Kidney capillary endothelial cell (primary cell): ENCODE measurements around the gene TBC1D14.

Source experiments
- DNase-seq: peaks from one replicate; pipeline ENCODE4 v3.0.0-alpha.2; 2018; ENCODE audit warnings: low spot score

TBC1D14 gene

DNA sequence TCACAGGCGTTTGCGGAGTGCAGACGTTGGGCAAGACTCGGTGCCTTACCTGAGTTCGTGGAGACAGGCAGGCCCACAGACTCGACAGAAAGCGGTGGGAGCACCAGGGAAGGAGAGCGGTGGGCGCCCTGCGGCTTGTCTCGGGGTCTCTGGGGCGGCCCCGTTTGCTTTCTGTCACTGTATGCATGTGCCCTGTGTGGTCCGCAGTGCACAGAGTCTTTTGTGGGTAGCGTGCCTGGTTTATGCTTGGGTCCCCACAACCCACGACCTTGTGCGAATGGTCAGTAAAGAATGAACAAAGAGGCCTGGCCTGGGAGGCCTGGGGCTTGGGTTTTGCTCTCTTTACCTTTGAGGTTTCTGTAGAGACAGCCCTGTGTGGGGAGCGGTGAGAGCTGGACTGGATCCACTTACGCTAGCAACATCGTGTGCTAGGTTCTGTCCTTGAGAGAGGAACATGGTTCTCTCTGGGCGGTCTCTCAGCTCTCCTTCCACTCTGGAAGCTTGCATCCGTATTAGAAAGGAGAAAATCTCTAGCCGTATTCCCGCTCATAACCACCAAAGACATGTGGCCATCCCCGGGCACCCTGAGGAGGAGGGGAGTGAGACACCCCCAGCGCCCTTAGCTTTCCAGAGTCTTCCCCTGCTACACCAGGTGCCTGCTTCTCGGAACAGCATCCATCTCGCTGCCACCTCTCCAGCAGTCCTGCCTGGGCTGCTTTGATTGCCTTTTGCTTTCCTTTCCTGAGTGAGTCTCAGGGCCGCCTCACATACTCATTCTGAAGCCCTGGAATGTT is 134.7 kb downstream of the TBC1D14 start:
- no peak for DNase-seq

DNA sequence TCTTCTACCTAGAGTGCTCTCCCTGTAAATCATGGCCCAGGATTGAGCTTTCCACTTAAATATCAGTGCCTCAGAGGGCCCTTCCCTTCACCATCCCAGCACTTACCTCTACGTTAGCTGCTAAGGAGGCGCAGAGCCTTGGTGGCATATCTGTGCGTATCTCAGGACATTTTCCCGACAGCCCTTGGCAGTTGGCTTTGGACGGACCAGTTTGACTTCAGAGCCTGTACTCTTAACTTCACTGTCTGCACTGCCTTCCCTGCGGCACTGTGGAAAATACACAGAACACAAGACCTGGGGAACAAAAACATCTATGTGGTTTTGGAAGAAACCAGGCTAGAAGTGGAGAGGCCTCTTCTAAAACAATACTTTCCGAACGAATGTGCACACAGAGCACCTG is 135.9 kb downstream of the TBC1D14 start:
- no peak for DNase-seq

GRCh38 chr4:7045961-7046921 is 136.6 kb downstream of the TBC1D14 start:
- no peak for DNase-seq

- DNase-seq, result no peak
These were observed 137.3 kb downstream of the TBC1D14 start for GRCh38 chr4:7046971-7047370.

GRCh38 chr4:7048642-7049041 is 139.0 kb downstream of the TBC1D14 start:
- DNase-seq, result no peak

- DNase-seq, result no peak
These were observed 139.7 kb downstream of the TBC1D14 start for GRCh38 chr4:7049295-7049694.

GRCh38 chr4:7049739-7050138 is 140.1 kb downstream of the TBC1D14 start:
- no peak for DNase-seq

DNA sequence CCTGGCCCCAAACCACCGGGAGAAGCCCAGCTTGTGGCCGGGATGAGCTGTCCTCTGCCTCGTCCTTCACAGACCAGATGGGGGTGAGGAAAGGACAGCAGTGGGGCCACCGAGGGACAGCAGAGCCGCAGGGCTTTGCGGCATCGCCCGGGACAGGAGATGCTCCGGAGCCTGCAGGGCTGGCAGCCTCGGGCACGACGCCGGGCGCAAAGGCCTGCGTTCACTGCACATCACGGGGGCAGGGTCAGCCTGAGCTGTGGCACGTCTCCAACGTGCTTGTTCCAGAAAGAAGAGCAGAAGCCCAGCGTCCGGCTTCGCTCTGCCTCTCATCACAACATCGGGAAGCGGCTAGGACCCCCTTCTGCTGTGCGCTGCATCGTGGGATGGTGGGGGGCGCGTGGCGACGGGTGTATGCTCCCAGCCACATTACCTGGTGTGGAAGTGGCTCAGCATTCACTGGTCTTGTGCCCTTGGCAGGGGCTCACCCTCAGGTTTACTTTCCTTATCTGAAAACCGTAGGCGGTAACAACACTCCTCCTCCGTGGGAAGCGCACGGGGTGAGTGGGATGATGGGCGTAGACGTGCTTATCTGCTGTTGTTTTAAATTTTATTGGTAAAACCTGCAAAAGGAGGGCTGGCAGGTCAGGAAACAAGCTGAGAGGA is 141.0 kb downstream of the TBC1D14 start:
- no peak for DNase-seq

DNA sequence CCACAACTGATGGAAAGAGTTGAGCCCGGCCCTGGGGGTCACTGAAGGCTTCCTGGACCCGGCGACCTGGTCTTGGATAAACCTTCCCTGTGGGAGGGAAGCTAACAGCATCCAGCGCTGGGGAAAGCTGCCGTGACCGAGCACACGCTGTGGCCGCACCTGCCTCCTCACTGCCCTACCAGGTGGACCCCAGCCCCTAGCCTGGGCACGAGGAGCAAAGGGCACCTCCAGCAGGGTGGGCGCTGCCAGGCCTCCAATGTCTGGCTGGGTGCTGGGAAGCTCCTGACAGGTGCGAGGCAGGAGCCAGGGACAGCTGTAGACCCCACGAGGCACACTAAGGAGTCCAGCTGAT is 141.5 kb downstream of the TBC1D14 start:
- DNase-seq, result no peak

- no peak for DNase-seq
These were observed 142.3 kb downstream of the TBC1D14 start for GRCh38 chr4:7051905-7052304.

GRCh38 chr4:7052313-7052712 is 142.7 kb downstream of the TBC1D14 start:
- no peak for DNase-seq

DNA sequence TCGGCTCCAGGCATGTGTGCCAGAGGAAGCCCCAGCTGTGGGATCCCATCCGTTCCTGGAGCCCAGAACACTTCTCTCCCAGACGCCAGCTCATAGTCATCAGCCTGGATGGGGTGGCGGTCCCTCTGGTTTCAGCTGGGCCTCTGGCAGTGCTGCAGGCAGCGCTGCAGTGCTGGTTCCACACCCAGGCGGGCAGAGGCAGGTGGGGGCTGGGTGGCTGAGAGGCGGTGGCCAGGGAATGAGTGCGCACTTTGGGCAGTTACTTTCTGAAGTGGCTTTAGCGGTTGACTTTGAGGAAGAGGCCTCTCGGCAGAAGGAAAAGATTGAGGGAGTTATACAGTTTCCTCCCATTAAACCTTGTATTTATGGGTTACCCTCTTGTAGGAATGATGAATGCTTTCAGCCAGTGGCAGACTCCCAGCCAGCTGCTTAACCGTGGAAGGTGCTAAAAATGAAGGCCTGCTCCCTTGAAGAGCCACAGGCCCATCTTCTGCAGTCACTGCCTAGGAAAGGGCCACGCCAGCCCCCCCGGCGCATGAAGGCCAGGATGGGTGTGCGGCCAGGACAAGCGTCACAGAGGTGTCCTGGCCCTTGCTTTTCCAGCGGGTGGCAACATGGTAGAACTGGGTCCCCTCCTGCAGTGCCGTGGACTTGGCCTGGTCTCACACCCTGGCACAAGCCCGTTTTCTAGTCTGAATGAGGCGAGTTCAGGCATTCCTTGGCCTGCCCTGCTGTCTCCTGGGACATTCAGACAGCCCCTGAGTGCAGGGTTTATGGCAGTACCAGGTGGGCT is 143.5 kb downstream of the TBC1D14 start:
- DNase-seq, result no peak

DNA sequence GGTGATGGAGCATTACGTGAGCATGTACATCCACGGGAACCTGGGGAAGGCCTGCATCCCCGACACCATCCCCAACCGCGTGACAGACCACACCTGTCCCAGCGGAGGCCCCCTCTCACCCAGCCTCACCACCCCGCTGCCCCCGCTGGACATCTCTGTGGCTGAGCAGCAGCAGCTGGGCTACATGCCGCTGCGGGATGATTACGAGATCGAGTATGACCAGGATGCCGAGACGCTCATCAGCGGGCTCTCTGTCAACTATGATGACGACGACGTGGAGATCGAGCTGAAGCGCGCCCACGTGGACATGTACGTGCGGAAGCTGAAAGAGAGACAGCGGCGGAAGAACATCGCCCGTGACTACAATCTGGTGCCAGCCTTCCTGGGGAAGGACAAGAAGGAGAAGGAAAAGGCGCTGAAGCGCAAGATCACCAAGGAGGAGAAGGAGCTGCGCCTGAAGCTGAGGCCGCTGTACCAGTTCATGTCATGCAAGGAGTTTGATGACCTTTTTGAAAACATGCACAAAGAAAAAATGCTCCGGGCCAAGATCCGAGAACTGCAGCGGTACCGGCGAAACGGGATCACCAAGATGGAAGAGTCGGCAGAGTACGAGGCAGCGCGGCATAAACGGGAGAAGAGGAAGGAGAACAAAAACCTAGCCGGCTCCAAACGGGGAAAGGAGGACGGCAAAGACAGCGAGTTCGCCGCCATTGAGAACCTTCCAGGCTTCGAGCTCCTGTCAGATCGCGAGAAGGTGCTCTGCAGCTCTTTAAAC is 144.7 kb downstream of the TBC1D14 start:
- no peak for DNase-seq

DNA sequence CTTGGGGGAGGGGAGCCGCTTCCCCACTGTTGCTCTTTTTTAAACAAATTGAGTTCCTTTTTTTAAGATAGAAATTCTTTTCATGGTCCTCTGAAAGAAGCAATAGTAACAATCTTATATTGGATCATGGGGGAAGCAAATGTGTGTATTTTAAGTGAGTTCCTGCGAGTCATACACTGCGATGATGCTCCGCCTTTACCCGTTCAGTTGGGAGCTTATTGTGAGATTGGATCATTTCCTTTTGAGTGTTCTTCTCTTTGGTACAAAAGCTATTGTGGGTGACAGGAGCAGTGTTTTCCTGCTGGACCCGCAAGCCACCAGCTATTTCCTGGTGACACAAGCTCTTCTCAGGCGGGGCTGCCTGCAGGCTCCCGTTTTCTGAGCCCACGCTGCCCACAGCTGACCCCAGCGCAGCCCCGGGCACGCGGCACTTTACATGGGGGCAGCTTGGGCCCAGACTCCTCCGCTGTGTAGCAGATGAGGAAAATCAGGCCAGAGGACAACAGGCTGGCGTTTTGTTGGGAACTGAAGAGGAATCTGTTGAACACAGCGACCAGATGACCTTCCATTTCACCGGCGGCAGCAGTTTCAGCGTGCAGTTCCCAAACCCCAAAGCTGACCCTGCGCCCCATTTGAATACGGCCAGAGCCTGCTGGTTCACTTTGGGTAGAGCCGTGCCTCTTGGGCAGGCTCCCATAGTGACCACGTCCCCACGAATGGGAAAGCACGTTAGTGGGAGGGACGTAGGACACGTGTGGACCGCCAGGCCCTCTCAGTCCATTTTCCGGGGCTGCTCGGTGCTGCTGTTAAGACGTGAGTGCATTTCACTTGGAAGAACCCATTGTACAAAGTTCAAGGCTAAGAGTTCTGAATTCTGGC is 145.7 kb downstream of the TBC1D14 start:
- peak; percentile 89 for DNase-seq

- no peak for DNase-seq
These were observed 146.3 kb downstream of the TBC1D14 start for GRCh38 chr4:7055990-7056325.

DNA sequence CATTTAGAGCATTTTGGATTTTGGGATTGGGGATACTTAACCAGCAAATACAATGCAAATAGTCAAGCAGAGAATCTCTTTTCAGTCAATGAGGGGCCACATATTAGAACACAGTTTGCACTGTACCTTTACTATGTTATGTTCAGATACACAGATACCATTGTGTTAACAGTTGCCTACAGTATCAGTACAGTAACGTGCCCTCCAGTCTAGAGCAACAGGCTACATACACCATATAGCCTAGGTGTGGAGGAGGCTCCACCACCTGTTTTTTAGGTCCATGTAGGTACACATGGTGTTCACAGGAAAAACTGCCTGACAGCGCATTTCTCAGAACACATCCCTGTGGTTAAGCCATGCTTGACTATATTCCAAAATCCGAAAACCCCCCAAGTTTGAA is 149.2 kb downstream of the TBC1D14 start:
- no peak for DNase-seq

- DNase-seq, result no peak
These were observed 150.0 kb downstream of the TBC1D14 start for GRCh38 chr4:7059662-7060061.

DNA sequence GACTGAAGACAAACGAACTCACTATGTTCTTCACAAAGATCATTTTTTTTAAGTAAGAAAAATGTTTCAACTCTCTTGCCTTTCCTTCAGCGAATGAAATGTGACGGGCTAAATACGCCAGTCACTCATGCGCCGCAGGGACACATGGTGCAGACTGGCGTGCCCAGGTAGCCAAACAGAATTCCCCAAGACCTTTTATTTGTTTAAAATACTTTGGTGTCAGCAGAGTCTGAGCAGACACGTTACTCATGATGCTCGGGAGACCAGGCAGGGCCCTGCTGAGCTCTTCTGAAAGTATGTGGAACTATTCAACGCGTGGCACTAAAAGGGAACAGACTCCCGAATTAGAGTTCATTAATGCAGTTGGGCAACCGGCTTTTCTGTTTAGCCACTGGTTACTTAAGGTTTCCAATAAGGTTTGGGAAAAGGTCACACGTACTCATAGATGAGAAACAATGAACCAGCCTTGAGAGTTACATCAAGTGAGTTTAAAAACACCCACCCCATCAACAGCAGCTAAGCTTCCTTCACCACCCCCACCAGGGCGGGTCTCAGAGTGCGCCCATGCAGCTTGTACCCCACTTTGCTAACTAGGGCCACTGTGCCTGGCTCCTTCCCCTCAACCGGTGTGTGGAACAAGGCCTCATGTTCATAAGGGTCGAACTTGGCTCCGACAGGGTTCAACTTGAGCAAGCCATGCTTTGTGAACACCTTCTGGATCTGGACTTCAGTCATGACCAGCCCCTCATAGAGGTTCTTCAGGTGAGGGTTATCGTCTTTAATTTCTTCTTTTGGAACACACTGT is 150.9 kb downstream of the TBC1D14 start:
- DNase-seq, result no peak

- no peak for DNase-seq
These were observed 152.2 kb downstream of the TBC1D14 start for GRCh38 chr4:7061815-7062214.
